Transverse colon (tissue), 4 donors: ENCODE results near the gene TMC7.

Experiments
- CTCF ChIP-seq, 5 experiments: fragments of 200-600 bp in 3 of 5; fragments of 450-650 bp in 2 of 5; sonication (generic) in 3 of 5; IDR thresholded peaks; 1 replicate in 2 of 5; 2 replicates in 3 of 5; pipeline ENCODE4 v1.5.1; 2016 to 2017; ENCODE audit warnings: antibody characterized with exemption in 5 of 5, inconsistent platforms in 3 of 5, mild to moderate bottlenecking in 2 of 5, moderate library complexity in 1 of 5
- POLR2AphosphoS5 ChIP-seq, 3 donors: sonication (generic); formaldehyde crosslinking; IDR thresholded peaks; one replicate each; pipeline ENCODE4 v1.6.1; 2016; ENCODE audit warnings: antibody characterized with exemption in 3 of 3

GRCh38 chr16:19084879-19085278 lies 101.1 kb downstream of the TMC7 start:
- TF ChIP-seq POLR2AphosphoS5 (IDR thresholded peaks at IDR 0.05) = no peak
- TF ChIP-seq CTCF (IDR thresholded peaks at IDR 0.05) = no peak
